ENCODE data around the gene KCTD11. TPM values are rescaled to one million over a fixed set of nuclear protein-coding genes. Genes with fewer than 3 reads are reported as not detected.

The KCTD11 gene
- total RNA-seq, 1 experiment from 2014 or later: 8.5 TPM

- intact Hi-C loops (cut with micrococcal nuclease; ENCODE audit: unreplicated experiment): no loop called here
- Mint-ChIP-seq H3K9me3 (ENCODE audit: low read depth, unreplicated experiment) (no peaks in the 10 kb centered on the region), H3K4me1 (ENCODE audit: low read depth, unreplicated experiment) (peaks cover 20% of the 10 kb centered on the region), H3K4me3 (ENCODE audit: low read depth, unreplicated experiment) (peak overlapping the region; percentile 82), H3K27me3 (ENCODE audit: unreplicated experiment) (no peaks in the 10 kb centered on the region), H3K36me3 (ENCODE audit: insufficient read depth, unreplicated experiment) (peaks cover 76% of the 10 kb centered on the region), H3K27ac (ENCODE audit: unreplicated experiment) (peak overlapping the region; percentile 86)
- CTCF ChIA-PET: no interaction called here
- no TSS peak for BruUV-seq (replicated peaks)
- TF ChIP-seq CTCF (IDR thresholded peaks at IDR 0.05; ENCODE audit: unreplicated experiment): no peak
- DNase-seq: no peak
Measured at GRCh38 chr17:7315570-7316235, 36.3 kb upstream of the KCTD11 start.

- peaks cover 70% of the 10 kb centered on the region for H3K36me3 Mint-ChIP-seq (ENCODE audit: insufficient read depth, unreplicated experiment)
- no TSS peak for BruUV-seq (replicated peaks)
- H3K27ac Mint-ChIP-seq (ENCODE audit: unreplicated experiment): peak overlapping the region; percentile 56
- no peak for DNase-seq
- no peaks in the 10 kb centered on the region for H3K9me3 Mint-ChIP-seq (ENCODE audit: low read depth, unreplicated experiment)
- CTCF ChIA-PET: no interaction called here
- peaks cover 8% of the 10 kb centered on the region for H3K4me1 Mint-ChIP-seq (ENCODE audit: low read depth, unreplicated experiment)
- H3K27me3 Mint-ChIP-seq (ENCODE audit: unreplicated experiment): no peaks in the 10 kb centered on the region
- TF ChIP-seq CTCF (IDR thresholded peaks at IDR 0.05; ENCODE audit: unreplicated experiment): no peak
- intact Hi-C loops (cut with micrococcal nuclease; ENCODE audit: unreplicated experiment): no loop called here
- H3K4me3 Mint-ChIP-seq (ENCODE audit: low read depth, unreplicated experiment): peak overlapping the region; percentile 34
Measured at GRCh38 chr17:7317161-7317803, 34.7 kb upstream of the KCTD11 start.

- H3K9me3 Mint-ChIP-seq (ENCODE audit: low read depth, unreplicated experiment): no peaks in the 10 kb centered on the region
- TF ChIP-seq CTCF (IDR thresholded peaks at IDR 0.05; ENCODE audit: unreplicated experiment): no peak
- H3K27me3 Mint-ChIP-seq (ENCODE audit: unreplicated experiment): no peaks in the 10 kb centered on the region
- CTCF ChIA-PET: no interaction called here
- BruUV-seq (replicated peaks): no TSS peak
- intact Hi-C loops (cut with micrococcal nuclease; ENCODE audit: unreplicated experiment): no loop called here
- no peak for DNase-seq
- peaks cover 60% of the 10 kb centered on the region for H3K36me3 Mint-ChIP-seq (ENCODE audit: insufficient read depth, unreplicated experiment)
- no peak overlapping the region for H3K27ac Mint-ChIP-seq (ENCODE audit: unreplicated experiment)
- peaks cover 8% of the 10 kb centered on the region for H3K4me1 Mint-ChIP-seq (ENCODE audit: low read depth, unreplicated experiment)
- no peak overlapping the region for H3K4me3 Mint-ChIP-seq (ENCODE audit: low read depth, unreplicated experiment)
Measured at GRCh38 chr17:7318121-7318860, 33.7 kb upstream of the KCTD11 start.

- Mint-ChIP-seq H3K27ac (ENCODE audit: unreplicated experiment) (no peak overlapping the region), H3K4me1 (ENCODE audit: low read depth, unreplicated experiment) (no peaks in the 10 kb centered on the region), H3K36me3 (ENCODE audit: insufficient read depth, unreplicated experiment) (peaks cover 34% of the 10 kb centered on the region), H3K4me3 (ENCODE audit: low read depth, unreplicated experiment) (no peak overlapping the region), H3K27me3 (ENCODE audit: unreplicated experiment) (no peaks in the 10 kb centered on the region), H3K9me3 (ENCODE audit: low read depth, unreplicated experiment) (no peaks in the 10 kb centered on the region)
- CTCF ChIA-PET: no interaction called here
- no TSS peak for BruUV-seq (replicated peaks)
- no peak for TF ChIP-seq CTCF (IDR thresholded peaks at IDR 0.05; ENCODE audit: unreplicated experiment)
- intact Hi-C loops (cut with micrococcal nuclease; ENCODE audit: unreplicated experiment): no loop called here
- no peak for DNase-seq
Measured at GRCh38 chr17:7321466-7321865, 30.5 kb upstream of the KCTD11 start.

Data from Calu3 (cell line).